Measurements from ENCODE around the gene PLEKHG2.

GRCh38 chr19:39465956-39466747 is 53.7 kb downstream of the PLEKHG2 start:
- TF ChIP-seq POLR2AphosphoS5 (IDR thresholded peaks at IDR 0.05) (peak in 1 of 3 donors; percentile 53), CTCF (IDR thresholded peaks at IDR 0.05 in 8 of 11, conservative IDR thresholded peaks at IDR 0.05 in 3 of 11) (no peak), POLR2A (IDR thresholded peaks at IDR 0.05) (no peak)

Data from spleen (tissue), 7 donors.